Endothelial cell of umbilical vein (primary cell): ENCODE data around the gene IL36B. TPM values are rescaled to one million over a fixed set of nuclear protein-coding genes. Genes with fewer than 3 reads are reported as not detected.

Experiments used
- BruUV-seq: library from RNA; stranded (reverse); fragments of 400-500 nt; replicated peaks from 2 replicates; lab custom pipeline; 2021; lab: Mats Ljungman, UMichigan
- CTCF ChIA-PET: fragments of 300-600, 350-600 bp; sonication (Branson Sonifier 250); formaldehyde crosslinking; loops from one replicate; lab custom pipeline; 2021; ENCODE audit warnings: antibody characterized with exemption, inconsistent platforms; lab: Charles Lee
- POLR2A ChIA-PET: fragments of 300-600, 350-600 bp; sonication (Branson Sonifier 250); formaldehyde crosslinking; loops from one replicate; lab custom pipeline; 2021; ENCODE audit warnings: antibody characterized with exemption, inconsistent platforms; lab: Charles Lee
- DNase-seq: peaks from one replicate; pipeline ENCODE4 v3.0.0-alpha.2; 2011; ENCODE audit warnings: low read depth, low spot score
- FAIRE-seq: peaks from 2 replicates; lab custom pipeline; 2011; peaks lifted over from hg19 to GRCh38; lab: Jason Lieb, UNC
- H2AFZ ChIP-seq: 2 replicates; pipeline ENCODE4 v1.6.0; 2012; ENCODE audit warnings: low read depth, low read length, control low read depth, inconsistent platforms
- H3K27ac ChIP-seq: 2 replicates; pipeline ENCODE4 v1.5.1; 2011; ENCODE audit warnings: low read depth, mild to moderate bottlenecking, control low read depth, low read length, moderate library complexity; ENCODE audit not compliant: insufficient read depth
- H3K27me3 ChIP-seq, 2 experiments: 2 replicates each; pipeline versions ENCODE4 v1.6.0 to v1.6.1; 2011; ENCODE audit warnings: low read length in 2 of 2, mixed read lengths in 1 of 2; ENCODE audit not compliant: control insufficient read depth in 2 of 2, insufficient read depth in 2 of 2
- H3K36me3 ChIP-seq, 2 experiments: 2 replicates in 1 of 2; 3 replicates in 1 of 2; pipeline ENCODE4 v1.5.1; 2011; ENCODE audit warnings: low read length in 2 of 2, mild to moderate bottlenecking in 1 of 2, moderate library complexity in 1 of 2; ENCODE audit not compliant: control insufficient read depth in 2 of 2, insufficient read depth in 2 of 2; ENCODE audit errors: extremely low read depth in 1 of 2
- H3K4me1 ChIP-seq: 3 replicates; pipeline ENCODE4 v1.5.1; 2011; ENCODE audit warnings: mild to moderate bottlenecking, low read length; ENCODE audit not compliant: control insufficient read depth, insufficient read depth; ENCODE audit errors: extremely low read depth
- H3K4me2 ChIP-seq: 2 replicates; pipeline ENCODE4 v1.6.1; 2011; ENCODE audit warnings: low read length, control low read depth, mixed read lengths; ENCODE audit not compliant: insufficient read depth
- H3K4me3 ChIP-seq, 3 experiments: fragments of 200-600 bp in 1 of 3; sonication (generic), shearing (Covaris generic) in 1 of 3; replicated peaks in 1 of 3; 2 replicates each; pipeline ENCODE4 v1.5.1; 2011 to 2016; ENCODE audit warnings: control low read depth in 3 of 3, low read length in 3 of 3, mild to moderate bottlenecking in 2 of 3, inconsistent platforms in 1 of 3, low read depth in 1 of 3, moderate library complexity in 1 of 3; ENCODE audit not compliant: insufficient read depth in 1 of 3
- H3K79me2 ChIP-seq: 2 replicates; pipeline ENCODE4 v1.6.0; 2012; ENCODE audit warnings: low read length, inconsistent platforms; ENCODE audit not compliant: control insufficient read depth, insufficient read depth
- H3K9ac ChIP-seq: replicated peaks from 2 replicates; pipeline ENCODE3; 2011; ENCODE audit warnings: low read length, control low read depth; ENCODE audit not compliant: insufficient read depth; ENCODE audit errors: extremely low read depth
- H3K9me1 ChIP-seq: replicated peaks from 3 replicates; pipeline ENCODE4 v1.6.0; 2011; ENCODE audit warnings: mild to moderate bottlenecking, low read length; ENCODE audit not compliant: control insufficient read depth, insufficient read depth; ENCODE audit errors: extremely low read depth
- H3K9me3 ChIP-seq: replicated peaks from 2 replicates; pipeline ENCODE4 v1.5.1; 2012; ENCODE audit warnings: low read length, inconsistent platforms; ENCODE audit not compliant: control insufficient read depth, insufficient read depth
- H4K20me1 ChIP-seq: replicated peaks from 2 replicates; pipeline ENCODE3; 2011; ENCODE audit warnings: mild to moderate bottlenecking, low read length; ENCODE audit not compliant: control insufficient read depth, insufficient read depth; ENCODE audit errors: extremely low read depth
- CTCF ChIP-seq, 2 donors: IDR thresholded peaks; 1 replicate in 1 of 2; 2 replicates in 1 of 2; pipeline ENCODE4 v1.5.1; 2011; ENCODE audit warnings: low read length in 2 of 2, mild to moderate bottlenecking in 2 of 2, moderate library complexity in 2 of 2, control low read depth in 1 of 2, inconsistent platforms in 1 of 2, low read depth in 1 of 2; ENCODE audit not compliant: insufficient read depth in 1 of 2; ENCODE audit errors: extremely low read depth in 1 of 2
- EZH2 ChIP-seq: IDR thresholded peaks from 2 replicates; pipeline ENCODE4 v1.6.1; 2012; ENCODE audit warnings: borderline replicate concordance, low read depth, mild to moderate bottlenecking, moderate library complexity, low read length, inconsistent platforms; ENCODE audit not compliant: severe bottlenecking
- FOS ChIP-seq: IDR thresholded peaks from 2 replicates; pipeline ENCODE4 v1.6.1; 2011; ENCODE audit warnings: mild to moderate bottlenecking, low read length, moderate library complexity, borderline replicate concordance; ENCODE audit not compliant: insufficient read depth
- GATA2 ChIP-seq: IDR thresholded peaks from 2 replicates; pipeline ENCODE4 v1.7.0; 2011; ENCODE audit warnings: low read depth, mild to moderate bottlenecking, moderate library complexity, mixed read lengths, low read length; ENCODE audit not compliant: insufficient read length, insufficient read depth
- JUN ChIP-seq: IDR thresholded peaks from 2 replicates; pipeline ENCODE4 v1.6.1; 2011; ENCODE audit warnings: borderline replicate concordance, low read depth; ENCODE audit not compliant: insufficient read length, insufficient read depth
- MAX ChIP-seq: IDR thresholded peaks from 2 replicates; pipeline ENCODE4 v1.6.1; 2011; ENCODE audit not compliant: insufficient read depth, insufficient read length
- MYC ChIP-seq: IDR thresholded peaks from one replicate; pipeline ENCODE4 v1.6.1; 2011; ENCODE audit warnings: mild to moderate bottlenecking, low read depth, low read length
- POLR2A ChIP-seq: IDR thresholded peaks from 2 replicates; pipeline ENCODE4 v1.6.1; 2012; ENCODE audit warnings: low read depth, mild to moderate bottlenecking, control low read depth, low read length
- POLR2AphosphoS5 ChIP-seq: IDR thresholded peaks from 2 replicates; pipeline ENCODE4 v1.6.1; 2012; ENCODE audit warnings: low read depth, mild to moderate bottlenecking, control low read depth, low read length, moderate library complexity; ENCODE audit not compliant: insufficient read depth
- dilution Hi-C: fragments of 300-500 bp; cut with MboI; formaldehyde crosslinking; loops from one replicate; pipeline ENCODE4 v1.15.0; 2019; ENCODE audit warnings: low sequenced_read_pairs; ENCODE audit not compliant: extremely low pct_ligation_motif_present
- intact Hi-C: fragments of 100-400 bp; cut with micrococcal nuclease; formaldehyde crosslinking; loops from one replicate; pipeline ENCODE4 v1.10.0; 2022
- polyA plus RNA-seq, 4 experiments: library from polyadenylated mRNA; depleted of rRNA in 3 of 4; stranded (reverse) in 3 of 4; unstranded in 1 of 4; fragments of >200 nt; gene quantifications; 2 replicates each; pipeline versions ENCODE4 v1.2.1 to v1.2.3, GENCODE V29; 2011 to 2012; ENCODE audit warnings: missing spikeins in 1 of 4
- total RNA-seq: library from RNA; stranded (reverse); gene quantifications from 2 replicates; pipeline ENCODE4 v1.2.3, GENCODE V29; 2021

Gene IL36B
- total and polyA plus RNA-seq, 2 donors (not counting 3 experiments of a cell fraction or from before 2014, with no cell fraction given) = not detected

- BruUV-seq = no TSS peak
- no peaks in the 10 kb centered on the region for H3K9me3 ChIP-seq
- no peak overlapping the region for H3K9ac ChIP-seq
- ChIA-PET POLR2A (no interaction called here), CTCF (interaction anchor here (1.1 to 3.1 kb wide), 4 partner anchors 18 to 120 kb away, joined by 3 to 63 read pairs (median 4); no protein-coding TSS in a partner anchor)
- dilution Hi-C loops = no loop called here
- no peak overlapping the region for H3K27ac ChIP-seq
- no peak overlapping the region for H3K4me2 ChIP-seq
- H3K4me3 ChIP-seq = no peak overlapping the region
- peaks cover 3 to 10% of the 10 kb centered on the region in 2 experiments for H3K27me3 ChIP-seq
- no peaks in the 10 kb centered on the region for H3K4me1 ChIP-seq
- H3K79me2 ChIP-seq = no peaks in the 10 kb centered on the region
- no peak for FAIRE-seq
- intact Hi-C loops = no loop called here
- H3K9me1 ChIP-seq = no peaks in the 10 kb centered on the region
- no peak for DNase-seq
- no peaks in the 10 kb centered on the region for H4K20me1 ChIP-seq
- H2AFZ ChIP-seq = no peak overlapping the region
- TF ChIP-seq EZH2 (no peak), JUN (no peak), MAX (no peak), MYC (no peak)
- H3K36me3 ChIP-seq = no peaks in the 10 kb centered on the region
Measured at GRCh38 chr2:113078350-113078839, 25.7 kb upstream of the IL36B start.

- no peak for TF ChIP-seq MYC
- TF ChIP-seq POLR2AphosphoS5 = no peak
- no peak for TF ChIP-seq EZH2
- no peak for TF ChIP-seq MAX
- TF ChIP-seq GATA2 = no peak
- no peak for TF ChIP-seq POLR2A
- TF ChIP-seq FOS = no peak
- no peak for TF ChIP-seq CTCF (IDR thresholded peaks at IDR 0.05; ENCODE audit: extremely low read depth in 1 of 2, insufficient read depth in 1 of 2, low read depth in 1 of 2, low read length in 2 of 2)
- no peak for TF ChIP-seq JUN
- Histone ChIP-seq H4K20me1 (no peaks in the 10 kb centered on the region), H3K9me3 (no peaks in the 10 kb centered on the region), H2AFZ (no peak overlapping the region), H3K79me2 (no peaks in the 10 kb centered on the region), H3K4me3 (no peak overlapping the region), H3K9ac (no peak overlapping the region), H3K4me2 (no peak overlapping the region), H3K4me1 (no peaks in the 10 kb centered on the region), H3K27ac (no peak overlapping the region), H3K9me1 (no peaks in the 10 kb centered on the region), H3K36me3 (no peaks in the 10 kb centered on the region), H3K27me3 (peaks cover 3 to 10% of the 10 kb centered on the region in 2 experiments)
- dilution Hi-C loops = no loop called here
- BruUV-seq = no TSS peak
- ChIA-PET CTCF (interaction anchor here (1.1 to 3.1 kb wide), 4 partner anchors 18 to 120 kb away, joined by 3 to 63 read pairs (median 4); no protein-coding TSS in a partner anchor), POLR2A (no interaction called here)
- DNase-seq = no peak
- intact Hi-C loops = no loop called here
- FAIRE-seq = no peak
Measured at GRCh38 chr2:113077921-113078320, 25.3 kb upstream of the IL36B start.
